CD4-positive, alpha-beta T cell treated with Interferon gamma for 1 hour (primary cell): Measurements from ENCODE around the gene CAMTA1.

Experiments
- DNase-seq: peaks from one replicate; pipeline ENCODE4 v3.0.0-alpha.2; 2020

CAMTA1 gene

GRCh38 chr1:7578206-7578605 lies 793.0 kb downstream of the CAMTA1 start:
- DNase-seq = no peak

GRCh38 chr1:7579016-7579415 lies 793.8 kb downstream of the CAMTA1 start:
- DNase-seq = no peak

GRCh38 chr1:7579831-7580804 lies 794.9 kb downstream of the CAMTA1 start:
- DNase-seq = no peak

- no peak for DNase-seq
These were observed 795.9 kb downstream of the CAMTA1 start for GRCh38 chr1:7580923-7581753.

- no peak for DNase-seq
These were observed 796.7 kb downstream of the CAMTA1 start for GRCh38 chr1:7581754-7582459.

- DNase-seq = no peak
These were observed 797.3 kb downstream of the CAMTA1 start for GRCh38 chr1:7582460-7582972.

GRCh38 chr1:7583291-7584096 lies 798.2 kb downstream of the CAMTA1 start:
- no peak for DNase-seq

GRCh38 chr1:7584157-7584556 lies 798.9 kb downstream of the CAMTA1 start:
- no peak for DNase-seq

GRCh38 chr1:7584643-7585042 lies 799.4 kb downstream of the CAMTA1 start:
- DNase-seq = no peak

- DNase-seq = no peak
These were observed 800.1 kb downstream of the CAMTA1 start for GRCh38 chr1:7585216-7585907.

GRCh38 chr1:7586031-7586941 lies 801.0 kb downstream of the CAMTA1 start:
- DNase-seq = no peak

- DNase-seq = no peak
These were observed 802.0 kb downstream of the CAMTA1 start for GRCh38 chr1:7587108-7587772.

- DNase-seq = no peak
These were observed 802.7 kb downstream of the CAMTA1 start for GRCh38 chr1:7587773-7588456.

GRCh38 chr1:7588457-7588827 lies 803.2 kb downstream of the CAMTA1 start:
- no peak for DNase-seq

GRCh38 chr1:7589080-7589735 lies 804.0 kb downstream of the CAMTA1 start:
- DNase-seq = no peak

- DNase-seq = no peak
These were observed 804.6 kb downstream of the CAMTA1 start for GRCh38 chr1:7589774-7590425.

GRCh38 chr1:7590426-7590790 lies 805.2 kb downstream of the CAMTA1 start:
- DNase-seq = no peak

GRCh38 chr1:7591565-7591964 lies 806.3 kb downstream of the CAMTA1 start:
- no peak for DNase-seq
